GM19351 (cell line): ENCODE measurements around the gene RNASE7.
A peak's percentile ranks its signal among the peaks of the same experiment; 100 is the strongest.

Experiments used
- ATAC-seq: cut with Tn5 transposase; IDR thresholded peaks from one replicate; pipeline ENCODE4 v1.9.1; 2021; ENCODE audit warnings: mild to moderate bottlenecking, moderate library complexity; ENCODE audit not compliant: unreplicated experiment

RNASE7 gene

DNA sequence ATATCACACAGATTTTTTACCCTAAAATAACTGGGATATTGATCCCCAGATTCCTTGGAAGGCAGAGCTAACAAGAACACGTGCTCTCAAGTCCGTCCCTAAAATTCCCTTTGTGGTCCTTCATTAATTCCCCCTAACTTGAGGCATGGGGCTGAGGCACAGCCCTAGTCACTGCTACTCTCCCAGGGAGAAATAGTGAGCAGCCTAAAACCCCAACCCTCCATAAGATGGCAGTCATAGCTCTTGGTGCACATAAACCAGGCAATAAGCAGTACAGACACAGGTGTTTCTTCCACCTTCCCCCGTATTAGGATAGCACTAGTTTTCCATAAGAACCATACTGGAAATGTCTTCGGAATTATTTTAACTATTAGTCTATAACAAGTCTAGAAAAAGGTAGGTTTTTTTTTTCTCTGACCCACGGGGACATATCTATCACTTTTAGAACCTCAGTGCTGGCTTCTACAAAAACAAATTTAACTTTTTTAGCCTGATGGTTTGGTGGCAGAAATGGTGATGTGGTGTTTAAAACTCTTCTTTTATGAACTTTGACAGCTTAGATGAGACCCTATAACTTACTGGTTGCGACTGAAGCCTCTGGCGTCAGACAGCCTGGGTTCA lies 24.8 kb downstream of the RNASE7 start:
- ATAC-seq: no peak

DNA sequence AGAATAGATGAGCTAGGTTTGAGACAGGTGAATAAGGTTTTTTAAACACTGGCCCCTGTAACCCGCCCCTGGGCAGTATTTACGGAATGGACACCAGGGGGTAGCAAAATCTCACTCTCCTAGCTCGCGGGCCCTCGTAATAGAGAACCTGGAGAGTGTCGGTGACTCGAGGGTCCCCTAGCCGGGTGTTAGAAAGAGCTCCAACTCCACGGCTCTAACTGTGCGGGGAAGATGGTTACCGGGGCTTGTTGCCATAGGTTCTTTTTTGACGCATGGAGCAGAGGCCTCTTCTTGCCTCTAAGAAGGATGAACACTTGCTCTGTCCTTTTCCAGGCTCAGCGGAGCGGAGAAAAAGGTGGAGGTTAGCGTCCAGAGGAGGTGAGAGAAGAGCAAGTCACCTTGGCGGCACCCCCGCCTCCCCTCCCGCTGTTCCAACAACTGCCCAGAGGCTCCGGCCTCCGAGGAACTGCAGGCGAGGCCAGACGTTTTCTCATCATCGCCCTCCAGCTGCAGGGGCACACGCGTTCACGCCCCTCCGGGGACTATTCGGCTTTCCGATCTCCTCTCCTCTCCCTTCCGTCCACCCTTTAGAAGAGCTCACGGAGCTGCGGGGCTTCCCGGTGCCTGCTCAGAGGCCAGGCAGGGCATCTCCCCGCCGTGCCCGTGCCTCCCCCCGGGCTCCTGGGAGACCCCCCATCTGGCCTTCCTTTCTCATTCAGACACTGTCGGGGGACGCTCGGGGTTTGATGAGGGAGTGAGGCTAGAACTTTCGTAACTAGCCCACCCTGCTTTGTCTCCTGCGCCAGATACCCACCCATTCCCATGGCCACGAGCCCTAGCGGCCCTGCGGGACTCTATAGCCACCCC lies 26.6 kb downstream of the RNASE7 start:
- no peak for ATAC-seq

DNA sequence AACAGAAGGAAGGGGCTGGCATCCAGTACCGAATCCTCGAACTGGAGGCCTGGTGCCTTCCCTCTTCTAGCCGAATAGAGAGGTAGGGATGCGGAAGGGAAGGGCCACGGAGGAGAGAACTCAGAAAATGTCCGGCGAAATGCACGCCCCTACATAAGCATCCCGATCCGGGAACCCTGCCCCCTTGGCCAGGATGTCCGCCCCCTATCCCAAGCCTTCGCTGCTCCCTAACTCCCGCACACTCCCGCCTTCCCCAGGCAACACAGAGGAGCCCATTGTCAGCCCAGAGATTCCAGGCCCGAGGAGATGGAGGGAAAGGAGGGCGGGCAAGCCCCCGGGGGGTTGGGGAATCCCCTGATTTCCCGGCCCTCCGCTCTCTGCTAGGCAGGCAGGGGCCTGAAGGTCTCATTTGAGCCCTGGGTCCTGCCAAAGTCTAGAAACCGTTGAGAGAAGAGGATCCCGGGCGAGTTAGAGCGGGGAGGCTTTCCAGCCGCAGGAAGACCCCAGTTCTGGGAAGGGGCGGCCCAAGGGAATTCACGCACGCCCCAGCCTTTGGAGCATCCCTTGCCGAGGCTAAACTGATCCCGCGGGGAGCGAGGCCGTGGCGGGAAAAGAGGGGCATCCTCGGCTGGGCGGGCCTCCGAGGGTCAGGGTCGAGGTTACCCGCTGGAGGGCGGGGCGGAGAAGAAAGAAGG lies 27.4 kb downstream of the RNASE7 start:
- ATAC-seq: no peak

DNA sequence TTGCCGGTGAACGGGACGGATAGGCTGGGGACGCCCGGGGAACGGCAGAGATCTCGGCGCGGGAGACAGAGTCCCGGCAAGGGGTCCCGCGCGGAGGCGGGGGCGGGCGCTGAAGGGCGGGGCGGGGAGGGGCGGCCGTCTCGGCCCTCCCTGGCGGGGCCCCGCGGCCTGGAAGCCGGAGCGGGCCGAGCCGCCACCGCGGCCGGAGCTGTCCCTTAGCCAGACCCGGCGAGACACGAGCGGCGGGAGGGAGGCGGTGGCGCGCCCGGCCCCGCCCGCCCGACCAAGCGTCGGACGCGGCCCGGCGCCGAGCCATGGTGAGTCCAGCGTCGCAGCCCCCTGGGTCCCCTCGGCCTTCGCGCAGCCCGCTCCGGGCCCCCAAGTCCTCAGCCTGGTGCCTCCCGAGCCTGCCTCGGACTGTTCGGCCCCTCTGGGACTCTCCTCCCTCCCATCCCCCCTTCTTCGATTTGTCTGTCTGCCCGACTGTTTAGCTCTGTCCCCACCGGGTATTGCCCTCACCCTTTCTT lies 28.0 kb downstream of the RNASE7 start, which contains the start of gene ARHGEF40:
TSS of gene ARHGEF40 (plus strand) at position 222 of the 527 bp plus-strand sequence. CDS start at position 315, 93 bp downstream.
- ATAC-seq: no peak

DNA sequence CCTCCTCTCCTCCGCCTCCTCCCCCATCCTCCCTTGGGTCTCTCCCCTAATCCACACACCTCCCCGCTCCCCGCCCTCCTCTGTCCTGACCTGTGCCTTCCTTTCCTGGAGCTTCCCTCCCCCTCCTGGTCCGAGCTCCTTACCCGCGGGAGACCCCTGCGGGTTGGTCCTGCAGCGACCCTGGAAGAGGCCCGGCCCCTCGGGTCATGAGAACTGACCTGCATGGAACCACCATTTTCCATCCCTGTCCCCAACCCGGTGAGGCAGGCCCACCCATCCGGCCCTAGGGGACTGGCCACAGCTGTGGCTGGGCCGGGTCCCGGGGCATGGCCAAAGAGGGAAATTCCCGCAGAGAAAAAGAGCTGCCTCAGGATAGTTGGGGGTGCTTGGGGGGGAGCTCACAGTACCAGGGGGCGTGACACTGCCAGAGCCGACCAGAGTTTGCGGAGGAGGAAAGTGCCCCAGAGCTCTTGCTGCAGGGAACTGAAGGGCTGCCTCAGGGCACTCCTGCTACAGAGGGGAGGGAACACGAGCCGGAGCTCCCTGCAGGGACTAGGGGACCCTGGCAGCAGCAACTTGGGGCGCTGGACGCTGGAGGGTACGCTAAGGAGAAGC lies 28.6 kb downstream of the RNASE7 start:
- peak; percentile 18 for ATAC-seq

DNA sequence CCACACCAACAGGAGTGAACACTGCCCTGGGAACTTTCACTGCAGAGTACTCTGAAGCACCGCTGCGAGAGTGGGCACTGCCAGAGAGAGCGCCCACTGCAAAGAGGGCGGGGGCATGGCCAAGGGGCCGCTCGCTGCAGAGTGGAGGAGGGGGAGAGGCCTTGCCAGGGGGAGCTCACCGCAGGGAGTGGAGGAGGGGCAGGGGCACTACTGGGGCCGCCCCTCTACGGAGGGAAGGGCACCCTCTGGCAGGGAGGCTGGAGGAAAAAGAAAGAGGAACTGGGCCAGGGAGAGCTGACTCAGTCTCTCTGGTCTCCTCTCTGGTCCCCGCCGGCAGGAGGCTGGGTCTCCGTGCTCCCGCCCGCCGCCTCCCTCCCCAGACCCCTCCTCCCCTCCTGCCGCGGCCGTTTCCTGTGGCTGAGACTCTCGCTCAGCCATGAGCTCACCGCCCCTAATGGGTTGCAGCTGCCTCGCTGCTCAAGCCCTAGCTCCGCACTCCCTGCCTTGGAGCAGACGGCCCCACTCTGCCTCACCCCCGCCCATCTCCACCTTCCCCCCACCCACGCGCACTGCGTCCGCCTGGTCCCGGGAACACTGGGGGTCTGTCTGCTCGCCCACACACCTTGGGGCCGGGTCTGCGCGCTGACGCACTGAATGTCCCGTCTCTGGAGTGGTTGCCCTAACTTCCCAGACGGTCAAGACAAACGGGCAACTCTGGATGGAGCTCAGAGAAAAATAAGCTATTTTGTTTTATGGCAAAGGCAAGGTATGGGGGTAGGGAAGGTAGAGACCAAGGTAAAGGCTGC lies 29.3 kb downstream of the RNASE7 start:
- ATAC-seq: peak; percentile 64

DNA sequence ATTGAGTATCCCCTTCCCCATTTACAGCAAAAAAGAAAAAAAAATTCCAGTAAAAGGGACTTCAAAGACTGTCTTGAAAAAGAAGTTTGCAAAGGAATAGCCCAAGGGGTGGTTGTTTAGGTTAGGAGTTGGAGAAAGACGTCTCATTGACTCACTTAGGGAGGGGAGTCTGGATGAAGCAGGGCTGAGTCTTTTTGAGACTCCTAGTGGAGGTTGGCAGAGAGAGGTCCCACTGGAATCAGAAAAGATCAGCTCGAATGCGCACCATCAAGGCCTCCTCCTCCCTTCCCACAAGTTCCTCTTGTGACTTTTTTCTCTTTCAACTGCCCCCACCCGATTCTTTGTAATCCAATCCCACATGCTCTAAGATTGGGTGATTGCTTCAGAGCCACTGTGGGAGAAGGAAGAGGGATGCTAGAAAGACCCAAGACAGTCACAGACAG lies 29.9 kb downstream of the RNASE7 start:
- ATAC-seq: no peak

DNA sequence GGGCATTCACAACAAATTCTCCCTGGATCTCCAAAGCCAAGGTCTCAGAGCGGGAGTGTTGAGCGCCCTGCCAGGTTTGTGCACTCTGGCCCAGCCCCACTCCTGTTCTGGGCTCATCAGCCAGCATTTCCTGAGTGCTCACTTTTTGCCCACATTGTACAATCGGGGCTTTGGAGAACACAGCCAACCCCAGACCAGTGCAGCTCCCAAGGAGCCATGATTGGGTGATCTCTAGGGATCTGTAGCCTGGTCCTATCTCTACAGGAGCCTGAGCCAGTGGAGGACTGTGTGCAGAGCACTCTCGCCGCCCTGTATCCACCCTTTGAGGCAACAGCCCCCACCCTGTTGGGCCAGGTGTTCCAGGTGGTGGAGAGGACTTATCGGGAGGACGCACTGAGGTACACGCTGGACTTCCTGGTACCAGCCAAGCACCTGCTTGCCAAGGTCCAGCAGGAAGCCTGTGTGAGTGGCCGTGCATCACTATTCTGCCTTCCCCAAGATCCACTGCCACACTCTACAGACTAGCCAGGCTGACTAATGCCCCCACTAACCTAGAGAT lies 30.7 kb downstream of the RNASE7 start:
- ATAC-seq: no peak

DNA sequence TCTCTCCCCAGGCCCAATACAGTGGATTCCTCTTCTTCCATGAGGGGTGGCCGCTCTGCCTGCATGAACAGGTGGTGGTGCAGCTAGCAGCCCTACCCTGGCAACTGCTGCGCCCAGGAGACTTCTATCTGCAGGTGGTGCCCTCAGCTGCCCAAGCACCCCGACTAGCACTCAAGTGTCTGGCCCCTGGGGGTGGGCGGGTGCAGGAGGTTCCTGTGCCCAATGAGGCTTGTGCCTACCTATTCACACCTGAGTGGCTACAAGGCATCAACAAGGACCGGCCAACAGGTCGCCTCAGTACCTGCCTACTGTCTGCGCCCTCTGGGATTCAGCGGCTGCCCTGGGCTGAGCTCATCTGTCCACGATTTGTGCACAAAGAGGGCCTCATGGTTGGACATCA lies 31.8 kb downstream of the RNASE7 start:
- ATAC-seq: no peak

DNA sequence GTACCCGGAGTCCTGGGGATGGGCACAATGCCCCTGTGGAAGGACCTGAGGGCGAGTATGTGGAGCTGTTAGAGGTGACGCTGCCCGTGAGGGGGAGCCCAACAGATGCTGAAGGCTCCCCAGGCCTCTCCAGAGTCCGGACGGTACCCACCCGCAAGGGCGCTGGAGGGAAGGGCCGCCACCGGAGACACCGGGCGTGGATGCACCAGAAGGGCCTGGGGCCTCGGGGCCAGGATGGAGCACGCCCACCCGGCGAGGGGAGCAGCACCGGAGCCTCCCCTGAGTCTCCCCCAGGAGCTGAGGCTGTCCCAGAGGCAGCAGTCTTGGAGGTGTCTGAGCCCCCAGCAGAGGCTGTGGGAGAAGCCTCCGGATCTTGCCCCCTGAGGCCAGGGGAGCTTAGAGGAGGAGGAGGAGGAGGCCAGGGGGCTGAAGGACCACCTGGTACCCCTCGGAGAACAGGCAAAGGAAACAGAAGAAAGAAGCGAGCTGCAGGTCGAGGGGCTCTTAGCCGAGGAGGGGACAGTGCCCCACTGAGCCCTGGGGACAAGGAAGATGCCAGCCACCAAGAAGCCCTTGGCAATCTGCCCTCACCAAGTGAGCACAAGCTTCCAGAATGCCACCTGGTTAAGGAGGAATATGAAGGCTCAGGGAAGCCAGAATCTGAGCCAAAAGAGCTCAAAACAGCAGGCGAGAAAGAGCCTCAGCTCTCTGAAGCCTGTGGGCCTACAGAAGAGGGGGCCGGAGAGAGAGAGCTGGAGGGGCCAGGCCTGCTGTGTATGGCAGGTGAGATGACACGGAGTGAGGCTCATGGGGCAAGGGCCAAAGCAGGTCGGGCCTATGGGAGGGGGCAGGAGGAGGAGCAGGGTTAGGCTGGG lies 32.5 kb downstream of the RNASE7 start:
- no peak for ATAC-seq

DNA sequence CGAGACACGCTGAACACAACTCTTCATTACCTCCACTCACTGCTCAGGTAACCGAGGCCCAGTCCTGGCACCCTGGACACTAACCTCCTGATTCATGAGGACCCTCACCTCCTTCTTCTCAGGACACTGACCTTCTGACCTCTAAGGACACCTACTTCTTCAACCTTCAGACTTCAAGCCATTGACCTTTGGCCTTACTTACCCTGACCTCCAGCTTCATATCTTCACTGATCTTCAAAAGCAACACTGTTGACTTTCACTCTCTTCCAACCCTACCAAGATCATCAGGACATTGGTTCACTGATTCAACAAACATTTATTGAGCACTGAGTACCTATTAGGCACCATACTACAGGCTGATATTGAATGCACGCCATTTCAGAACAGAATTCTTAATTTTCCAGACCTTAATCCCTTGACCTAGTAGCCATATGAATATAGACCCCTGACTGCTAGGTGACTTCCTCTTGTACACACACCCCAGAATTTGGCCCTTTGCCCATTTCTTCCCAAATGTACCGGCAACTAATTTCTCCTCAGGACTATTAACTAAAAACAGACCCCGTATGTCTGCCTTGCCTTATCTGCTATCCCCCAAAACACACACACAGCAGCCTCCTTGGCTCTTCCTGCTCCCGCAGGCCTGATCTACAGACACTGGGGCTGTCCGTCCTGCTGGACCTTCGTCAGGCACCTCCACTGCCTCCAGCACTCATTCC lies 33.7 kb downstream of the RNASE7 start:
- no peak for ATAC-seq

DNA sequence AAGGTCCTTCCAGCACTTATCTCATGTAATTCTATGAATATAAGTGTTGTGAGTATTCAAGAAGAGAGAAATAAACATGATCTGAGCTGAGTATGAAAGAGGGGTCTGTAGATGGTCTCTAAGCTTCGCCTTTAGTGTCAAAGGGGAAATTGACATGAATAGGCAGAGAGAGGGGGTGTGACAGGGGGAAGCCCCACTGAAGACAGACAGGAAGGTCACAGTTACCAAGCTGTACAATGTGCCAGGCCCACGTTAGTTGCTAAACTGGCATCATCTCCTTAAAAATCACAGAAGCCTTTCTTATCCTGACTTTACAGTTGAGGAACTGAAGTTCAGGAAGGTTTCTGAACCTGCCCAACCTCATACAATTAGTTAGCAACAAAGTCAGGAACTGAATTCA lies 35.5 kb downstream of the RNASE7 start:
- ATAC-seq: no peak

DNA sequence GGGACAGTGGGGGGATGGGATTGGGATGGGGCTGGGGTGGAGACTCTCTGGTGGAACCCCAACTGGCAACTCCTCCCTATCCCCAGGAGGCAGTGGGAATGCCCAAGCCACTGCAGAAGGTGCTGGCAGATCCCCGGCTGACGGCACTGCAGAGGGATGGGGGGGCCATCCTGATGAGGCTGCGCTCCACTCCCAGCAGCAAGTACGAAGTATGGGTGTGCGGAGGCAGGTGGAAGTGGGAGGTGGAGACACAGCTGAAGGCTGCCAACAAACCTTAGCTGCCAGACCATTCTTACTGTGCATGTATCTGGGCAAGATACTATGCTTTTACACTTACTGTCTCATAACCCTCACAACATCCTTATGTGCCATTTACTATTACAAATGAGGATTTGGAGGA lies 36.1 kb downstream of the RNASE7 start:
- no peak for ATAC-seq

DNA sequence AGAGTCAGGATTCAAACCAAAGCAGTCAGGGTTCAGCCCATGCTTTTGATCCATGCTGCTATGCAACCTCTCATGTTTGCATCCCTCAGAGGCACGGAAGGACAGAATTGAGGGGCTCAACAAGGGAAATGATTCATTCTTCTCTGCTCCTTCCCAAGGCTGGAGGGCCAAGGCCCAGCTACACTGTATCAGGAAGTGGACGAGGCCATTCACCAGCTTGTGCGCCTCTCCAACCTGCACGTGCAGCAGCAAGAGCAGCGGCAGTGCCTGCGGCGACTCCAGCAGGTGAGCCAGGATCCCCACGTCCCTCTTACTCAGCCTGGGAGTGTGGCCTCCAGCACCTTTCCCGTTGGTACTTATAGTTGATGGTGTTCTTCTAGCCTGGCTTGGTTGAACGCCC lies 36.6 kb downstream of the RNASE7 start:
- no peak for ATAC-seq

DNA sequence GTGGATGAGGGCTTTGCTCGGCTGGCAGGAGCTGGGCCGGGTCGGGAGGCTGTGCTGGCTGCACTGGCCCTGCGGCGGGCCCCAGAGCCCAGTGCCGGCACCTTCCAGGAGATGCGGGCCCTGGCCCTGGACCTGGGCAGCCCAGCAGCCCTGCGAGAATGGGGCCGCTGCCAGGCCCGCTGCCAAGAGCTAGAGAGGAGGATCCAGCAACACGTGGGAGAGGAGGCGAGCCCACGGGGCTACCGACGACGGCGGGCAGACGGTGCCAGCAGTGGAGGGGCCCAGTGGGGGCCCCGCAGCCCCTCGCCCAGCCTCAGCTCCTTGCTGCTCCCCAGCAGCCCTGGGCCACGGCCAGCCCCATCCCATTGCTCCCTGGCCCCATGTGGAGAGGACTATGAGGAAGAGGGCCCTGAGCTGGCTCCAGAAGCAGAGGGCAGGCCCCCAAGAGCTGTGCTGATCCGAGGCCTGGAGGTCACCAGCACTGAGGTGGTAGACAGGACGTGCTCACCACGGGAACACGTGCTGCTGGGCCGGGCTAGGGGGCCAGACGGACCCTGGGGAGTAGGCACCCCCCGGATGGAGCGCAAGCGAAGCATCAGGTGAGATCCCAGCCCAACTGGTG lies 39.5 kb downstream of the RNASE7 start:
- no peak for ATAC-seq

DNA sequence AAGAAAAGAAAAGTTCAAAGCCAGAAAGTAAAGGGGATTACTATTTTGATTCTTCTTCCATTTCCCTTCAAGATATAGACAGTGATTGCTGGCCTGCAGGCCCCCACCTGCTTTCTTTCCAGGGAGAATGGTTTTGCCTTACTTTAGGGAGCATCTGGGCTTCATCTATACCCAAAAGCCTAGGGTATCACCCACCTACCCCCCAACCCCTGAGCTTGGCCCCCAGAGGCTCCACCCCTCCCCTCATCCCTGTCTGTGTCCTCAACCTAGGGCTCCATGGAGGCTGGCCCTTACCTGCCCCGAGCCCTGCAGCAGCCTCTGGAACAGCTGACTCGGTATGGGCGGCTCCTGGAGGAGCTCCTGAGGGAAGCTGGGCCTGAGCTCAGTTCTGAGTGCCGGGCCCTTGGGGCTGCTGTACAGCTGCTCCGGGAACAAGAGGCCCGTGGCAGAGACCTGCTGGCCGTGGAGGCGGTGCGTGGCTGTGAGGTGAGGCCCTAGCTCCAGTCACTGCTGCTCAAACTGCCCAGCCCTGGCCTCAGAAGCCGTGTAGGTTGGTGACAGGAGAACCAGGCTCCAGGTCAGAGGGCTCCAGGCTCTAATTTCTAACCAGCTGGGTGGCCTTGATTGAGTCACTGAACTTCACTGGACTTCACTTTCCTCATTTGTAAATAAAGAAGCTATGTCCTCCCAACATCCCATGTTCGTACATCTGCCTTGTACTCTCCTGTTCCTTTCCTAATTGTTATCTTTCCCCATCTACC lies 41.6 kb downstream of the RNASE7 start:
- no peak for ATAC-seq

DNA sequence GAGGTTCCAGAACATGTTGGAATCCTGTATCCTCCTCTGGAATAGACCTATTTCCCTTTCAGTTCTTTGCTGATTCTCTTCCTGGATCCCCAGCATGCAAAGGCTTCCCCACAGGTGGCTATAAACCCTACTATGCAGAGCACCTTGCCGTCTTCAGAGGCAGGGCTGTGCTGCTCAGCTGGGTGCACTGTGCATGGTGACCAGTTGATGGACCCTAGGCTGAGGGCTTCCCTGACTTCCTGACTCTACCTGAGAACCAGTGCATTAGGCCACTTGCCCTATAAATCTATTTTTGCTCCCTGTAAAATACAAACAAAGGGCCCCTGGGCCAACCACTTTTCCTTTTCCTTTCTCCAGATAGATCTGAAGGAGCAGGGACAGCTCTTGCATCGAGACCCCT lies 42.2 kb downstream of the RNASE7 start:
- ATAC-seq: no peak
